H1 (cell line): ENCODE data around the gene ZNF70. TPM values are rescaled to one million over a fixed set of nuclear protein-coding genes. Genes with fewer than 3 reads are reported as not detected.

Source experiments
- CTCF ChIA-PET: fragments of 300-600 bp; sonication (Branson Sonifier 250); formaldehyde crosslinking; loops from one replicate; lab custom pipeline; 2021; ENCODE audit not compliant: partially characterized antibody; lab: Charles Lee
- POLR2A ChIA-PET: fragments of 300-600 bp; sonication (Branson Sonifier 250); formaldehyde crosslinking; loops from one replicate; lab custom pipeline; 2021; ENCODE audit warnings: inconsistent platforms; ENCODE audit not compliant: partially characterized antibody; lab: Charles Lee
- DNase-seq, 2 experiments: peaks; one replicate each; pipeline versions ENCODE4 v3.0.0 to v3.0.0-alpha.2; 2010 to 2022; ENCODE audit warnings: low spot score in 2 of 2, low read depth in 1 of 2, mixed read lengths in 1 of 2
- FAIRE-seq: peaks from 2 replicates; lab custom pipeline; 2011; peaks lifted over from hg19 to GRCh38; lab: Jason Lieb, UNC
- H2AFZ ChIP-seq: 2 replicates; pipeline ENCODE4 v1.8.1; 2012; ENCODE audit warnings: low read length, inconsistent platforms
- H2AK5ac ChIP-seq: 2 replicates; pipeline ENCODE4 v1.6.1; 2013; ENCODE audit warnings: low read depth, low read length
- H2BK120ac ChIP-seq: replicated peaks from 2 replicates; pipeline ENCODE3; 2013; ENCODE audit warnings: low read depth, low read length, inconsistent platforms
- H2BK12ac ChIP-seq: 2 replicates; pipeline ENCODE4 v1.6.1; 2013; ENCODE audit warnings: low read depth, low read length
- H2BK15ac ChIP-seq: 2 replicates; pipeline ENCODE4 v1.6.1; 2013; ENCODE audit warnings: low read length
- H2BK20ac ChIP-seq: 2 replicates; pipeline ENCODE4 v1.6.1; 2013; ENCODE audit warnings: low read length
- H2BK5ac ChIP-seq: 2 replicates; pipeline ENCODE4 v1.6.1; 2013; ENCODE audit warnings: low read depth, low read length
- H3K14ac ChIP-seq: 2 replicates; pipeline ENCODE4 v1.6.1; 2013; ENCODE audit warnings: inconsistent platforms; ENCODE audit not compliant: insufficient read length
- H3K18ac ChIP-seq: 2 replicates; pipeline ENCODE4 v1.6.1; 2013; ENCODE audit warnings: low read length; ENCODE audit errors: extremely low read depth
- H3K23ac ChIP-seq: 2 replicates; pipeline ENCODE4 v1.6.1; 2013; ENCODE audit warnings: inconsistent platforms; ENCODE audit not compliant: insufficient read length
- H3K23me2 ChIP-seq: 2 replicates; pipeline ENCODE4 v1.6.1; 2013; ENCODE audit warnings: low read depth, low read length
- H3K27ac ChIP-seq: 2 replicates; pipeline ENCODE4 v1.6.1; 2011; ENCODE audit warnings: low read depth, low read length, inconsistent platforms
- H3K27me3 ChIP-seq, 4 experiments: replicated peaks in 1 of 4; 1 replicate in 1 of 4; 2 replicates in 3 of 4; pipeline versions ENCODE4 v1.6.1 to v1.8.1; 2011 to 2013; ENCODE audit warnings: low read length in 3 of 4, mild to moderate bottlenecking in 3 of 4, inconsistent platforms in 2 of 4, mixed read lengths in 2 of 4, moderate library complexity in 1 of 4; ENCODE audit not compliant: control insufficient read depth in 3 of 4, insufficient read depth in 3 of 4; ENCODE audit errors: extremely low read depth in 1 of 4
- H3K36me3 ChIP-seq, 4 experiments: 2 replicates each; pipeline versions ENCODE4 v1.6.1 to v1.8.1; 2011 to 2013; ENCODE audit warnings: mild to moderate bottlenecking in 4 of 4, low read length in 3 of 4, moderate library complexity in 2 of 4, control low read depth in 1 of 4, inconsistent platforms in 1 of 4; ENCODE audit not compliant: insufficient read depth in 4 of 4, control insufficient read depth in 2 of 4
- H3K4ac ChIP-seq: replicated peaks from 2 replicates; pipeline ENCODE3; 2013; ENCODE audit warnings: low read length, low read depth, mixed read lengths, inconsistent platforms; ENCODE audit not compliant: insufficient read length
- H3K4me1 ChIP-seq, 4 experiments: replicated peaks in 1 of 4; 1 replicate in 1 of 4; 2 replicates in 3 of 4; pipeline versions ENCODE4 v1.6.1 to v1.8.1; 2011 to 2013; ENCODE audit warnings: low read length in 3 of 4, inconsistent platforms in 2 of 4, mixed read lengths in 1 of 4; ENCODE audit not compliant: insufficient read depth in 4 of 4, control insufficient read depth in 3 of 4
- H3K4me2 ChIP-seq, 2 experiments: 2 replicates each; pipeline versions ENCODE4 v1.6.1 to v1.8.1; 2011 to 2013; ENCODE audit warnings: low read depth in 2 of 2, low read length in 2 of 2, control low read depth in 1 of 2, inconsistent platforms in 1 of 2, mild to moderate bottlenecking in 1 of 2; ENCODE audit not compliant: insufficient read depth in 1 of 2
- H3K4me3 ChIP-seq, 4 experiments: fragments of 200-600, 300-600 bp in 1 of 4; sonication (generic), shearing (Covaris generic), sonication (Bioruptor Twin) in 1 of 4; 2 replicates each; pipeline versions ENCODE4 v1.5.1 to v1.8.1; 2011 to 2016; ENCODE audit warnings: low read length in 4 of 4, low read depth in 3 of 4, control low read depth in 2 of 4, inconsistent platforms in 2 of 4, mild to moderate bottlenecking in 2 of 4, mixed read lengths in 1 of 4, moderate library complexity in 1 of 4; ENCODE audit not compliant: insufficient read depth in 2 of 4; ENCODE audit errors: extremely low read depth in 1 of 4
- H3K56ac ChIP-seq: replicated peaks from 2 replicates; pipeline ENCODE3; 2013; ENCODE audit warnings: low read depth, mild to moderate bottlenecking, mixed read lengths, low read length, inconsistent platforms; ENCODE audit not compliant: insufficient read length
- H3K79me1 ChIP-seq: 2 replicates; pipeline ENCODE4 v1.6.1; 2013; ENCODE audit warnings: low read depth, low read length, control low read depth
- H3K79me2 ChIP-seq, 2 experiments: 2 replicates each; pipeline versions ENCODE4 v1.6.1 to v1.8.1; 2012 to 2013; ENCODE audit warnings: low read length in 2 of 2, mild to moderate bottlenecking in 2 of 2, inconsistent platforms in 1 of 2; ENCODE audit not compliant: insufficient read depth in 2 of 2, control insufficient read depth in 1 of 2
- H3K9ac ChIP-seq, 4 experiments: replicated peaks in 1 of 4; 1 replicate in 1 of 4; 2 replicates in 3 of 4; pipeline versions ENCODE4 v1.6.1 to v1.8.1; 2011 to 2013; ENCODE audit warnings: low read depth in 3 of 4, low read length in 3 of 4, control low read depth in 2 of 4, mild to moderate bottlenecking in 2 of 4, moderate library complexity in 2 of 4, inconsistent platforms in 1 of 4; ENCODE audit errors: extremely low read depth in 1 of 4
- H3K9me3 ChIP-seq, 2 experiments: 2 replicates each; pipeline versions ENCODE4 v1.6.1 to v1.8.1; 2012 to 2013; ENCODE audit warnings: mild to moderate bottlenecking in 2 of 2, moderate library complexity in 2 of 2, control low read depth in 1 of 2, inconsistent platforms in 1 of 2, low read depth in 1 of 2, low read length in 1 of 2, mixed read lengths in 1 of 2; ENCODE audit not compliant: insufficient read depth in 2 of 2
- H4K20me1 ChIP-seq, 2 experiments: replicated peaks in 1 of 2; 2 replicates each; pipeline versions ENCODE3 to v1.8.1; 2011 to 2013; ENCODE audit warnings: inconsistent platforms in 2 of 2, low read length in 2 of 2, mild to moderate bottlenecking in 1 of 2; ENCODE audit not compliant: insufficient read depth in 2 of 2, control insufficient read depth in 1 of 2
- H4K5ac ChIP-seq: 2 replicates; pipeline ENCODE4 v1.6.1; 2013; ENCODE audit warnings: low read length, low read depth, mixed read lengths, inconsistent platforms; ENCODE audit not compliant: insufficient read length
- H4K8ac ChIP-seq: 2 replicates; pipeline ENCODE4 v1.8.0; 2013; ENCODE audit warnings: mild to moderate bottlenecking, moderate library complexity, low read length, inconsistent platforms; ENCODE audit not compliant: insufficient read depth; ENCODE audit errors: extremely low read depth
- H4K91ac ChIP-seq: replicated peaks from 2 replicates; pipeline ENCODE3; 2013; ENCODE audit warnings: low read length, mixed read lengths, inconsistent platforms; ENCODE audit not compliant: insufficient read length
- E2F6 ChIP-seq: IDR thresholded peaks from 2 replicates; pipeline ENCODE4 v1.6.1; 2012; ENCODE audit warnings: inconsistent platforms
- FOSL1 ChIP-seq: IDR thresholded peaks from 2 replicates; pipeline ENCODE4 v1.6.1; 2011; ENCODE audit warnings: mild to moderate bottlenecking, low read depth, low read length, moderate library complexity; ENCODE audit not compliant: insufficient read depth
- POU5F1 ChIP-seq: IDR thresholded peaks from 2 replicates; pipeline ENCODE4 v1.6.1; 2011; ENCODE audit warnings: low read depth, mild to moderate bottlenecking, low read length, moderate library complexity
- SP4 ChIP-seq: IDR thresholded peaks from 2 replicates; pipeline ENCODE4 v1.6.1; 2012; ENCODE audit warnings: low read length, inconsistent platforms
- WGBS, 2 experiments: shearing (Covaris generic) in 1 of 2; methylation state at CpG; one replicate each; pipeline versions ENCODE4 v1.1.6 to v1.1.7; 2013 to 2015; ENCODE audit warnings: low lambda C conversion rate in 2 of 2, mixed read lengths in 2 of 2, inconsistent platforms in 1 of 2, low coverage in 1 of 2, missing lambda C conversion rate in 1 of 2; ENCODE audit not compliant: insufficient replicate concordance in 2 of 2, insufficient coverage in 1 of 2, insufficient read length in 1 of 2; ENCODE audit errors: extremely low coverage in 1 of 2, missing lambda C conversion rate in 1 of 2; 5-methylcytosine and 5-hydroxymethylcytosine counted together
- polyA plus RNA-seq, 7 experiments: library from polyadenylated mRNA; depleted of rRNA in 3 of 7; stranded (reverse) in 5 of 7; unstranded in 2 of 7; fragments of >200 nt in 5 of 7; fragments of 200-250 nt in 2 of 7; gene quantifications; 1 replicate in 5 of 7; 2 replicates in 1 of 7; 4 replicates in 1 of 7; pipeline versions ENCODE4 v1.2.1 to v1.2.3, GENCODE V29; 2011 to 2013; ENCODE audit warnings: missing spikeins in 2 of 7, mixed read lengths in 2 of 7
- total RNA-seq: library from RNA; stranded (reverse); fragmentation: NEBNext Ultra II Directional; extraction: Animal tissue kit (Norgen Biotek cat#: 25700); gene quantifications from 2 replicates; pipeline ENCODE4 v1.2.1, GENCODE V29; 2021

ZNF70 gene
- total and polyA plus RNA-seq, 2 of the 8 experiments (the other 6 are each of a cell fraction or from before 2014, with no cell fraction given) = 1.1 to 2.6 TPM

GRCh38 chr22:23782252-23782651 is 31.3 kb upstream of the ZNF70 start:
- H2BK15ac ChIP-seq = no peak overlapping the region
- no peak overlapping the region for H3K56ac ChIP-seq
- ChIA-PET CTCF (interaction anchor here (0.7 to 0.8 kb wide), 2 partner anchors 63 to 96 kb away, joined by 3 read pairs; no protein-coding TSS in a partner anchor), POLR2A (interaction anchor here (2.0 kb wide), 1 partner anchor 9 kb away, joined by 5 read pairs; the partner anchor contains the start of gene MMP11)
- no peak overlapping the region for H2BK20ac ChIP-seq
- H4K8ac ChIP-seq = no peak overlapping the region
- no peak overlapping the region for H2AFZ ChIP-seq
- TF ChIP-seq SP4 = no peak
- no peak for TF ChIP-seq POU5F1
- TF ChIP-seq E2F6 = no peak
- TF ChIP-seq FOSL1 = no peak
- no peak overlapping the region for H3K14ac ChIP-seq
- no peak overlapping the region for H2BK120ac ChIP-seq
- H3K18ac ChIP-seq = no peak overlapping the region
- peaks cover 0 to 10% (median 4%) of the 10 kb centered on the region in 4 experiments; a peak in 3 of 7 replicates for H3K4me1 ChIP-seq
- no peak overlapping the region for H4K5ac ChIP-seq
- H3K79me1 ChIP-seq = no peaks in the 10 kb centered on the region; the same call in 1 of the 2 replicates
- H3K9ac ChIP-seq = no peak overlapping the region
- no peak overlapping the region for H3K4me3 ChIP-seq
- no peak overlapping the region for H2BK12ac ChIP-seq
- H2BK5ac ChIP-seq = no peak overlapping the region
- no peak for FAIRE-seq
- no peak overlapping the region for H2AK5ac ChIP-seq
- H3K36me3 ChIP-seq = no peaks in the 10 kb centered on the region
- no peaks in the 10 kb centered on the region for H3K79me2 ChIP-seq
- H3K9me3 ChIP-seq = no peaks in the 10 kb centered on the region
- no peak overlapping the region for H3K23ac ChIP-seq
- H4K91ac ChIP-seq = no peak overlapping the region
- no peaks in the 10 kb centered on the region for H3K23me2 ChIP-seq
- WGBS, 2 experiments = 90% methylated on average over 10 of the region's 16 CpGs; no CpG with 5 or more reads in 1 of the 2 experiments
- H3K27me3 ChIP-seq = no peaks in the 10 kb centered on the region
- no peak overlapping the region for H3K4ac ChIP-seq
- no peak for DNase-seq
- no peak overlapping the region for H3K4me2 ChIP-seq
- H3K27ac ChIP-seq = no peak overlapping the region
- H4K20me1 ChIP-seq = peaks cover 0 to 2% of the 10 kb centered on the region in 2 experiments
